ENCODE measurements around the gene ACO1.

ACO1 gene

DNA sequence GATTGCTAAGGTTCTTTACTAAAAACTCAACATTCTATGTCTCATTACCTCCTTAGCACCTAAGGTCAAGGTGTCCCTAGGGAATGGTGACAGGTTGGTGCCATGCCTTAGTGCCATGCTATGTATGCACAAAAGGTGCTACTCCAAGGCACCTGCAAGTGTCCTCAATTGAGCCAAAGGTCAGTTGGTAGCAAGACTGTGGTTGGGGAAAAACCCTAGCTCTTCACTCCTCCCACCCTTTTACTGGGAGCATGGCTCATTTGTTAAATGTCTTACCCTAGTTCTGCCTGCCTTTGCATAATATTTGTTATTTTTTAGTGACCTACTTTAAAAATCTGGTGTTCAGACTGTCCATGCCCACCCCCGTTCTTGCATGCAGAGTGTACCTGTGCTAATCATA, 17.0 kb downstream of the ACO1 start:
- H3K4me3 ChIP-seq (ENCODE audit: control insufficient read depth, low read depth, low read length), result no peak overlapping the region
- TF ChIP-seq, protein P1, sequence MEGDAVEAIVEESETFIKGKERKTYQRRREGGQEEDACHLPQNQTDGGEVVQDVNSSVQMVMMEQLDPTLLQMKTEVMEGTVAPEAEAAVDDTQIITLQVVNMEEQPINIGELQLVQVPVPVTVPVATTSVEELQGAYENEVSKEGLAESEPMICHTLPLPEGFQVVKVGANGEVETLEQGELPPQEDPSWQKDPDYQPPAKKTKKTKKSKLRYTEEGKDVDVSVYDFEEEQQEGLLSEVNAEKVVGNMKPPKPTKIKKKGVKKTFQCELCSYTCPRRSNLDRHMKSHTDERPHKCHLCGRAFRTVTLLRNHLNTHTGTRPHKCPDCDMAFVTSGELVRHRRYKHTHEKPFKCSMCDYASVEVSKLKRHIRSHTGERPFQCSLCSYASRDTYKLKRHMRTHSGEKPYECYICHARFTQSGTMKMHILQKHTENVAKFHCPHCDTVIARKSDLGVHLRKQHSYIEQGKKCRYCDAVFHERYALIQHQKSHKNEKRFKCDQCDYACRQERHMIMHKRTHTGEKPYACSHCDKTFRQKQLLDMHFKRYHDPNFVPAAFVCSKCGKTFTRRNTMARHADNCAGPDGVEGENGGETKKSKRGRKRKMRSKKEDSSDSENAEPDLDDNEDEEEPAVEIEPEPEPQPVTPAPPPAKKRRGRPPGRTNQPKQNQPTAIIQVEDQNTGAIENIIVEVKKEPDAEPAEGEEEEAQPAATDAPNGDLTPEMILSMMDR (IDR thresholded peaks at IDR 0.05; ENCODE audit: control insufficient read depth, insufficient read depth, low read depth, low read length, missing control alignments), result no peak
- no peak for DNase-seq (ENCODE audit: low read depth)

DNA sequence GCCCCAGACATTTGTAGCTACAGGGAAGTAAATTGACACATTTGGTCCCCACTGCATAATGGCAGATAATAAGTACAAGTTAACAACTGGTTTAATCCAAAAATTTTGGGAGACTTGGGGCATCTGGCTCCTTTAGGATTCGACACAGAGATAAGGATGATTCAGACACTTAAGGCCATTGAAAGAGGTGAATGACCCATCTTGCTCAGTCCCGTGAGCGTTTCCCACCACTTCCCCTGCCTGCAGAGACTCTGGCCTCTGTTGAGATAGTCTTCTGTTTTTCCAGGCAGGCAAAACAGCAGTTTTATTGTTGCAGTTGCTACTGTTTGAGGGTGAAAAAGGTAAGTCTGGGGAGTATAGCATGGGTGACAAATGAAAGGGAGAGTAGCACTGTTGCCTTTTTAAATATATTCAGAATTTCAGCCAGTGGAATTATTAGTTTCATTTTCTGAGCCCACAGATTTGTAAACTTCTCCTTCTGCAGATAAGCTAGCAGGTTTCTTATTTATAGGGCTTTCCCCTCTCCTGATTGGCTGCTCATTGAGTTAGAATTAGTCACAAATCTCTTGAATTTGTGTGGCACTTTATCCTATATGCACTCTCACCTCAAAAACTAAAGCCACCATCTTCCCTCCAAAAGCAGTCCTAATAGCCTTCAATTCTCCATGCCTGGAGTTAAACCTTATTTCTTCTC, 19.3 kb downstream of the ACO1 start:
- H3K4me3 ChIP-seq (ENCODE audit: control insufficient read depth, low read depth, low read length), result no peak overlapping the region
- DNase-seq (ENCODE audit: low read depth), result no peak
- TF ChIP-seq, protein P1 (IDR thresholded peaks at IDR 0.05; ENCODE audit: control insufficient read depth, insufficient read depth, low read depth, low read length, missing control alignments), result no peak

DNA sequence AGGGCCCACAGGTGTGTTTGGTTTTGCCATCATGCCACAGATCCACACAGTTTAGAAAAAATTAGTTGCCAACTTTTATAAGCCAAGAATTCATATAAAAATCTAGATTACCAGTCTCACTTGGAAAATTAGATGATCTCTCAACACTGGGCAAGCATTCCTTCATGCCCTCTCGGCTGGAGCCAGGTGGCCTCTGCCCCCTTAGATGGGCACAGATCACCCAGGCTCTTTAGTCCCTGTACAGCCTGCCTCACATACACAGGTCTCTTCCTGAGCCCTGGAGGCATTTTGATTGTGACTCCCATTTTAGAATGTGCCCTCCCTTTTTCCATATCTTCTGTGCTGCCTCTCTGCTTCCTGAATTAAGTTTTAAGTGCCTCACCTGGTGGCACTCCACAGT, 20.0 kb downstream of the ACO1 start:
- DNase-seq (ENCODE audit: low read depth), result no peak
- H3K4me3 ChIP-seq (ENCODE audit: control insufficient read depth, low read depth, low read length), result no peak overlapping the region
- TF ChIP-seq, protein P1 (IDR thresholded peaks at IDR 0.05; ENCODE audit: control insufficient read depth, insufficient read depth, low read depth, low read length, missing control alignments), result no peak

DNA sequence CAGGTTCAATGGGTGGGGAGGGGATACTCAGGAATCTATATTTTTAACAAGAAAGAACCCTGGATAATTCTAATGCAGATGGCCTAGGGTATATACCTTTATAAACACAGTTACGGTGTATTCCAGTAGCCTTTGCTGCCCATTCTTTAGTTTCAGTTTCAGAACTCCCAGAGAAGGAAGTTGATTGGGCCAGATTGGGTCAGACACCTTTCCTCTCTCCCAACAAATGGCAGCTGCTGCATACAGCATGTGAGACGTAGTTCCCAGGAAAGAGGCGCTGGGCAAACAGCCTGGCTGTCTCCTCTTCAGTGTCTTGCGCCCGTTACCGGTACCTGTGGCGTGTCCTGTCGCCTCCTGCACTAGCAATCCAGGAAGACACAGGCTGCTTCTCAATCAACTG, 20.4 kb downstream of the ACO1 start:
- TF ChIP-seq, protein P1 (IDR thresholded peaks at IDR 0.05; ENCODE audit: control insufficient read depth, insufficient read depth, low read depth, low read length, missing control alignments), result no peak
- H3K4me3 ChIP-seq (ENCODE audit: control insufficient read depth, low read depth, low read length), result no peak overlapping the region
- no peak for DNase-seq (ENCODE audit: low read depth)

DNA sequence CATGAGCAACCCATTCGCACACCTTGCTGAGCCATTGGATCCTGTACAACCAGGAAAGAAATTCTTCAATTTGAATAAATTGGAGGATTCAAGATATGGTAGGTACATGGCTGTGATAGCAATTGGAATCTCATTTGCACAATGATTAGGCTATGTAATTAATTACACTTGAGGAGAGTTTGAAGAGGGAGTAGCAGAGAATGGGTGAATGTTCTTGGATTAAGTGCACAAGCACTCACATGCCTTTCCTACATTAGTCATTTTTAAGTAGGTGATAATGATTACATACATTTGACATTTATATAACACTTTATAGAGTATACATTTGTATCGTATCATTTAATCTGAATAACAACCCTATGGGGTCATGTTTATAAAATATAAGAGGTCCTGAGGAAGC, 21.1 kb downstream of the ACO1 start:
- TF ChIP-seq, protein P1 (IDR thresholded peaks at IDR 0.05; ENCODE audit: control insufficient read depth, insufficient read depth, low read depth, low read length, missing control alignments), result no peak
- H3K4me3 ChIP-seq (ENCODE audit: control insufficient read depth, low read depth, low read length), result no peak overlapping the region
- DNase-seq (ENCODE audit: low read depth), result no peak

DNA sequence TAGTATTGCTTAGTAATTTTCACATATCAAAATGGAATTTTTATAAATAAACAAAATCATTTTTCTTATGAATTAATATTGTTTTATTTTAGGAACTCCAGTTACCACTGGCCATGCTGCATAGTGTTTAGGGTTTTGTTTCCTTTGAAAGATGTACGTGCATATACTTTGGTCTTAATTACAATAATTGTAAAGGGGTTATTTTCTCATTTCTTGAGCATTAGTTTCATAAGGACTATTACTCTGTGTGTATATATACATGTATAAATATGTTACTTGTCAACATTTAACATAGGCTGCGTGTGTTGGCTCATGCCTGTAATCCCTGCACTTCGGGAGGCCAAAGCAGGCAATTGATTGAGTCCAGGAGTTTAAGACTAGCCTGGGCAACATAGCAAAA, 21.6 kb downstream of the ACO1 start:
- no peak for DNase-seq (ENCODE audit: low read depth)
- no peak overlapping the region for H3K4me3 ChIP-seq (ENCODE audit: control insufficient read depth, low read depth, low read length)
- TF ChIP-seq, protein P1 (IDR thresholded peaks at IDR 0.05; ENCODE audit: control insufficient read depth, insufficient read depth, low read depth, low read length, missing control alignments), result no peak
